ENCODE measurements around the gene PLIN4. TPM values are rescaled to one million over a fixed set of nuclear protein-coding genes. Genes with fewer than 3 reads are reported as not detected.

Gene PLIN4
- total and polyA plus RNA-seq, 2 experiments from 2014 or later: 0.08 TPM; not detected in 1

- Histone ChIP-seq H3K27me3 (replicated peaks; ENCODE audit: insufficient read depth) (no peaks in the 10 kb centered on the region), H3F3A (ENCODE audit: insufficient read depth) (no peaks in the 10 kb centered on the region), H3K79me2 (ENCODE audit: insufficient read depth) (no peaks in the 10 kb centered on the region), H3K9me2 (ENCODE audit: insufficient read depth) (no peaks in the 10 kb centered on the region), H3K4me3 (no peak overlapping the region), H3K4me1 (ENCODE audit: insufficient read depth) (no peaks in the 10 kb centered on the region), H2AFZ (no peak overlapping the region), H3K4me2 (ENCODE audit: unreplicated experiment) (no peak overlapping the region), H3K9me3 (ENCODE audit: low read depth) (no peaks in the 10 kb centered on the region), H3K27ac (no peak overlapping the region), H4K20me1 (ENCODE audit: insufficient read depth) (no peaks in the 10 kb centered on the region), H3K36me3 (ENCODE audit: low read depth) (no peaks in the 10 kb centered on the region), H3K9ac (no peak overlapping the region)
- TF ChIP-seq EZH2phosphoT487 (IDR thresholded peaks at IDR 0.05; ENCODE audit: insufficient read depth, low read depth): no peak
- TF ChIP-seq EZH2 (IDR thresholded peaks at IDR 0.05; ENCODE audit: insufficient read depth, poor library complexity, severe bottlenecking): no peak
- DNase-seq: no peak
- 79 to 85% methylated on average over 16 to 17 of the region's 17 CpGs for WGBS, 2 experiments (ENCODE audit: low coverage in 1 of 2, low lambda C conversion rate in 2 of 2, missing lambda C conversion rate in 2 of 2)
- in situ Hi-C loops (cut with MboI): no loop called here
Observed at GRCh38 chr19:4513248-4513647, 5.0 kb downstream of the PLIN4 start.

- no peaks in the 10 kb centered on the region for H3K36me3 ChIP-seq (ENCODE audit: low read depth)
- no peak overlapping the region for H3K4me2 ChIP-seq (ENCODE audit: unreplicated experiment)
- H3K4me3 ChIP-seq: no peak overlapping the region
- 82 to 84% methylated on average over 17 of the region's 17 CpGs for WGBS, 2 experiments (ENCODE audit: low coverage in 1 of 2, low lambda C conversion rate in 2 of 2, missing lambda C conversion rate in 2 of 2)
- no peak overlapping the region for H3K27ac ChIP-seq
- no peaks in the 10 kb centered on the region for H3K9me3 ChIP-seq (ENCODE audit: low read depth)
- no peaks in the 10 kb centered on the region for H3K27me3 ChIP-seq (replicated peaks; ENCODE audit: insufficient read depth)
- no peaks in the 10 kb centered on the region for H3F3A ChIP-seq (ENCODE audit: insufficient read depth)
- H3K4me1 ChIP-seq (ENCODE audit: insufficient read depth): no peaks in the 10 kb centered on the region
- in situ Hi-C loops (cut with MboI): no loop called here
- no peaks in the 10 kb centered on the region for H3K9me2 ChIP-seq (ENCODE audit: insufficient read depth)
- H3K9ac ChIP-seq: no peak overlapping the region
- H2AFZ ChIP-seq: no peak overlapping the region
- no peak for DNase-seq
- no peaks in the 10 kb centered on the region for H3K79me2 ChIP-seq (ENCODE audit: insufficient read depth)
- H4K20me1 ChIP-seq (ENCODE audit: insufficient read depth): no peaks in the 10 kb centered on the region
- no peak for TF ChIP-seq EZH2 (IDR thresholded peaks at IDR 0.05; ENCODE audit: insufficient read depth, poor library complexity, severe bottlenecking)
- no peak for TF ChIP-seq EZH2phosphoT487 (IDR thresholded peaks at IDR 0.05; ENCODE audit: insufficient read depth, low read depth)
Observed at GRCh38 chr19:4512070-4512469, 6.2 kb downstream of the PLIN4 start.

GRCh38 chr19:4511300-4512054 lies 6.8 kb downstream of the PLIN4 start:
- Histone ChIP-seq H3K4me2 (ENCODE audit: unreplicated experiment) (no peak overlapping the region), H3K27ac (no peak overlapping the region), H3K4me1 (ENCODE audit: insufficient read depth) (peaks cover 4% of the 10 kb centered on the region; the same call in 1 of the 2 replicates), H3K9ac (no peak overlapping the region), H3K79me2 (ENCODE audit: insufficient read depth) (no peaks in the 10 kb centered on the region), H3K9me3 (ENCODE audit: low read depth) (no peaks in the 10 kb centered on the region), H2AFZ (no peak overlapping the region), H4K20me1 (ENCODE audit: insufficient read depth) (no peaks in the 10 kb centered on the region), H3K9me2 (ENCODE audit: insufficient read depth) (no peaks in the 10 kb centered on the region), H3K27me3 (replicated peaks; ENCODE audit: insufficient read depth) (no peaks in the 10 kb centered on the region), H3F3A (ENCODE audit: insufficient read depth) (no peaks in the 10 kb centered on the region), H3K4me3 (no peak overlapping the region), H3K36me3 (ENCODE audit: low read depth) (no peaks in the 10 kb centered on the region)
- no peak for DNase-seq
- in situ Hi-C loops (cut with MboI): no loop called here
- WGBS, 2 experiments (ENCODE audit: low coverage in 1 of 2, low lambda C conversion rate in 2 of 2, missing lambda C conversion rate in 2 of 2): 76 to 80% methylated on average over 27 of the region's 27 CpGs
- no peak for TF ChIP-seq EZH2 (IDR thresholded peaks at IDR 0.05; ENCODE audit: insufficient read depth, poor library complexity, severe bottlenecking)
- TF ChIP-seq EZH2phosphoT487 (IDR thresholded peaks at IDR 0.05; ENCODE audit: insufficient read depth, low read depth): no peak

GRCh38 chr19:4510435-4511255 lies 7.6 kb downstream of the PLIN4 start:
- WGBS, 2 experiments (ENCODE audit: low coverage in 1 of 2, low lambda C conversion rate in 2 of 2, missing lambda C conversion rate in 2 of 2): 71 to 81% methylated on average over 32 to 34 of the region's 37 CpGs
- no peak for TF ChIP-seq EZH2phosphoT487 (IDR thresholded peaks at IDR 0.05; ENCODE audit: insufficient read depth, low read depth)
- no peak for TF ChIP-seq EZH2 (IDR thresholded peaks at IDR 0.05; ENCODE audit: insufficient read depth, poor library complexity, severe bottlenecking)
- H3F3A ChIP-seq (ENCODE audit: insufficient read depth): no peaks in the 10 kb centered on the region
- H3K79me2 ChIP-seq (ENCODE audit: insufficient read depth): no peaks in the 10 kb centered on the region
- no peak overlapping the region for H3K27ac ChIP-seq
- no peaks in the 10 kb centered on the region for H4K20me1 ChIP-seq (ENCODE audit: insufficient read depth)
- H3K9me3 ChIP-seq (ENCODE audit: low read depth): no peaks in the 10 kb centered on the region
- H3K36me3 ChIP-seq (ENCODE audit: low read depth): no peaks in the 10 kb centered on the region
- H3K4me1 ChIP-seq (ENCODE audit: insufficient read depth): peaks cover 8% of the 10 kb centered on the region; the same call in 1 of the 2 replicates
- no peaks in the 10 kb centered on the region for H3K9me2 ChIP-seq (ENCODE audit: insufficient read depth)
- H3K4me3 ChIP-seq: no peak overlapping the region
- DNase-seq: no peak
- no peak overlapping the region for H2AFZ ChIP-seq
- H3K4me2 ChIP-seq (ENCODE audit: unreplicated experiment): no peak overlapping the region
- in situ Hi-C loops (cut with MboI): no loop called here
- H3K9ac ChIP-seq: no peak overlapping the region
- H3K27me3 ChIP-seq (replicated peaks; ENCODE audit: insufficient read depth): no peaks in the 10 kb centered on the region
